Osteoblast (primary cell): ENCODE measurements around the gene MMP10. TPM values are rescaled to one million over a fixed set of nuclear protein-coding genes. Genes with fewer than 3 reads are reported as not detected.
A peak's percentile ranks its signal among the peaks of the same experiment; 100 is the strongest.

Experiments used
- DNase-seq: peaks from one replicate; pipeline ENCODE4 v3.0.0; 2011; ENCODE audit warnings: low spot score, mixed read lengths; ENCODE audit not compliant: insufficient read length; ENCODE audit errors: missing footprints
- H2AFZ ChIP-seq: 2 replicates; pipeline ENCODE4 v1.6.0; 2011; ENCODE audit warnings: mild to moderate bottlenecking, low read length
- H3K27ac ChIP-seq: 2 replicates; pipeline ENCODE4 v1.5.1; 2011; ENCODE audit warnings: mild to moderate bottlenecking, low read depth, low read length, moderate library complexity
- H3K27me3 ChIP-seq: 2 replicates; pipeline ENCODE4 v1.6.0; 2012; ENCODE audit warnings: mild to moderate bottlenecking, control low read depth, inconsistent platforms, low read length, moderate library complexity; ENCODE audit not compliant: insufficient read depth
- H3K36me3 ChIP-seq: 2 replicates; pipeline ENCODE4 v1.5.1; 2011; ENCODE audit warnings: mild to moderate bottlenecking, low read length, control low read depth, moderate library complexity; ENCODE audit not compliant: insufficient read depth
- H3K4me1 ChIP-seq: 2 replicates; pipeline ENCODE4 v1.5.1; 2011; ENCODE audit warnings: mild to moderate bottlenecking, low read length, control low read depth, moderate library complexity; ENCODE audit not compliant: insufficient read depth
- H3K4me2 ChIP-seq: 2 replicates; pipeline ENCODE4 v1.6.0; 2011; ENCODE audit warnings: mild to moderate bottlenecking, low read length; ENCODE audit not compliant: insufficient read depth
- H3K4me3 ChIP-seq: fragments of 200-600 bp; sonication (generic); 3 replicates; pipeline ENCODE4 v1.5.1; 2012; ENCODE audit warnings: mild to moderate bottlenecking, low read length, inconsistent platforms; ENCODE audit not compliant: insufficient read depth
- H3K79me2 ChIP-seq: 2 replicates; pipeline ENCODE4 v1.6.0; 2012; ENCODE audit warnings: mild to moderate bottlenecking, low read length, control low read depth, inconsistent platforms; ENCODE audit not compliant: insufficient read depth
- H3K9me3 ChIP-seq: 2 replicates; pipeline ENCODE4 v1.5.1; 2011; ENCODE audit warnings: low read depth, low read length, control low read depth
- H4K20me1 ChIP-seq: 2 replicates; pipeline ENCODE4 v1.6.0; 2012; ENCODE audit warnings: mild to moderate bottlenecking, low read length, control low read depth; ENCODE audit not compliant: insufficient read depth
- total RNA-seq: library from RNA; depleted of rRNA; stranded (reverse); fragments of >200 nt; gene quantifications from 2 replicates; pipeline ENCODE4 v1.2.3, GENCODE V29; 2012
- TF ChIP-seq, protein P1 (sequence below): IDR thresholded peaks from 2 replicates; pipeline ENCODE4 v1.5.1; 2011; ENCODE audit warnings: mild to moderate bottlenecking, low read depth, low read length, moderate library complexity; ENCODE audit errors: extremely low read depth

MMP10 gene
- total RNA-seq, 1 donor, result not detected

DNA sequence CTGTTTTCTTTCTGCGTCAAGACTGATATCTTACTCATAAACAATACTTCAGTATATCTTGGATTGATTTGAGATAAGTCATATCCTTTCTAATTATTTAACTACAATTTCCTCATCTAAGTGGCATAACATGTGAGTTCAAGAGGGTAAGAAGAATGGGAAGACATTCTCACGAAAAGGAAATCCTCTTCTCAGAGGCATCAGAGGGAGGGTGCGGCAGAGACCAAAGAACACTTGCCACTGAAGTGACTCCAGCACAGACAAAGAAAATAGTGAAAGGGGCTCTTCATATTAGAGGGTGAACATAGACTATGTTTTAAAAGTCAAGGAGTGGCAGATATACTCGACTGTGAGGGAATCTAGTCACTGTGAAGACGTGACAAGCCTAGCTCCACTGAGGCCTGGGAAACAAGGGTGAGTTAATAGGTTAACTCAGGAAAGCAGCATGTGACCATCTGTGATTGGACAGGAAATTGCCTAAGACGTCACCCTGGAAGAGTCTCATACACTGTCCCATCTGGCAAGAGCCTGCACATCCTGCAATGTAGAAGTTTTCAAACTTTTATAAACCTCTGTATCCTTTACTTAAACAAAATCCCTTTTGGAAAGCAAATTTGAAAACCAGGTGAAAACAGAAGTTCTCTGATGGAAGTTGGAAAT, 19.4 kb upstream of the MMP10 start:
- no peaks in the 10 kb centered on the region for H3K27me3 ChIP-seq
- H3K36me3 ChIP-seq, result no peaks in the 10 kb centered on the region
- peaks cover 8% of the 10 kb centered on the region for H3K4me1 ChIP-seq
- no peaks in the 10 kb centered on the region for H3K79me2 ChIP-seq
- H3K4me2 ChIP-seq, result no peak overlapping the region
- DNase-seq, result no peak
- H4K20me1 ChIP-seq, result no peaks in the 10 kb centered on the region
- H2AFZ ChIP-seq, result peak overlapping the region; percentile 17
- TF ChIP-seq, protein P1, sequence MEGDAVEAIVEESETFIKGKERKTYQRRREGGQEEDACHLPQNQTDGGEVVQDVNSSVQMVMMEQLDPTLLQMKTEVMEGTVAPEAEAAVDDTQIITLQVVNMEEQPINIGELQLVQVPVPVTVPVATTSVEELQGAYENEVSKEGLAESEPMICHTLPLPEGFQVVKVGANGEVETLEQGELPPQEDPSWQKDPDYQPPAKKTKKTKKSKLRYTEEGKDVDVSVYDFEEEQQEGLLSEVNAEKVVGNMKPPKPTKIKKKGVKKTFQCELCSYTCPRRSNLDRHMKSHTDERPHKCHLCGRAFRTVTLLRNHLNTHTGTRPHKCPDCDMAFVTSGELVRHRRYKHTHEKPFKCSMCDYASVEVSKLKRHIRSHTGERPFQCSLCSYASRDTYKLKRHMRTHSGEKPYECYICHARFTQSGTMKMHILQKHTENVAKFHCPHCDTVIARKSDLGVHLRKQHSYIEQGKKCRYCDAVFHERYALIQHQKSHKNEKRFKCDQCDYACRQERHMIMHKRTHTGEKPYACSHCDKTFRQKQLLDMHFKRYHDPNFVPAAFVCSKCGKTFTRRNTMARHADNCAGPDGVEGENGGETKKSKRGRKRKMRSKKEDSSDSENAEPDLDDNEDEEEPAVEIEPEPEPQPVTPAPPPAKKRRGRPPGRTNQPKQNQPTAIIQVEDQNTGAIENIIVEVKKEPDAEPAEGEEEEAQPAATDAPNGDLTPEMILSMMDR, result no peak
- H3K9me3 ChIP-seq, result no peaks in the 10 kb centered on the region
- no peak overlapping the region for H3K27ac ChIP-seq
- no peak overlapping the region for H3K4me3 ChIP-seq

- Histone ChIP-seq H4K20me1 (no peaks in the 10 kb centered on the region), H3K27me3 (no peaks in the 10 kb centered on the region), H3K4me3 (no peak within 1 kb of the TSS), H3K4me1 (peaks cover 8% of the 10 kb centered on the region), H3K79me2 (no peaks in the 10 kb centered on the region), H3K4me2 (no peak within 1 kb of the TSS), H3K36me3 (no peaks in the 10 kb centered on the region), H3K9me3 (no peaks in the 10 kb centered on the region), H3K27ac (no peak within 1 kb of the TSS), H2AFZ (no peak within 1 kb of the TSS)
- TF ChIP-seq, protein P1, result no peak
- peak; percentile 4 for DNase-seq
Observed at GRCh38 chr11:102798012-102798746, 17.8 kb upstream of the MMP10 start, which contains the start of gene MMP1. Gene MMP1, minus strand, starts transcription at chr11:102798160. Its CDS starts 68 bp downstream, at chr11:102798092.

- H2AFZ ChIP-seq, result no peak overlapping the region
- H3K27me3 ChIP-seq, result no peaks in the 10 kb centered on the region
- peak; percentile 11 for DNase-seq
- TF ChIP-seq, protein P1, result peak; percentile 60
- no peaks in the 10 kb centered on the region for H3K4me1 ChIP-seq
- no peaks in the 10 kb centered on the region for H4K20me1 ChIP-seq
- H3K27ac ChIP-seq, result no peak overlapping the region
- no peaks in the 10 kb centered on the region for H3K79me2 ChIP-seq
- no peak overlapping the region for H3K4me3 ChIP-seq
- H3K4me2 ChIP-seq, result no peak overlapping the region
- H3K36me3 ChIP-seq, result no peaks in the 10 kb centered on the region
- H3K9me3 ChIP-seq, result no peaks in the 10 kb centered on the region
Observed at GRCh38 chr11:102794382-102794781, 14.0 kb upstream of the MMP10 start.

DNA sequence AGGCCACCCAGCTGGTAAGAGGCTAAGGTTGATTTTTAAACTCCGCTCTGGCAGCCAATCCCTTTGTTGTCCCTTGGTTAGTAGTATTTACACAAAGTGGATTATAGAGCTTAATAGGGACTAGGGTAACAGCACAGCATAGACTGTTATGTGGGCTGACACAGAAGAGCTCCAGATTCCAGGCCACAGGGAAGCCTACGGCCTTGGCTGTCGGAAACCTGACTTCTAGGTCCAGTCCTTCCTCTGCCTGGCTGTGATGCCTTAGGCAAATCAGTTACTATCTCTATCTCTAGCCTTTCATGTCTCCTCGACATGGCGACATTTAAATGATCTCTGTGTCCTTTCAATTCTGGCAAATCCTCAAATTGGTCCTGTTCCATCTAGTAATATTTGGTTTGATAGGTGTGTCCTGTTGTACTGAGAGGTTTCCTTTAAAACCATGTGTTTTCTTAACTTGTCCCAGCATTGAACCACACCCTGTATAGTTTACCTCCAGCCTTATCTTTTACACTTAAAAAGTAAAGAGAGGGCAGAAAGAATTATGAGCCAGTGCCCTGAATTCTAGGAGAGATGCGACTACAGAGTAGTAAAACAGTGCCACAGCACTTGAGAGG, 13.4 kb upstream of the MMP10 start:
- Histone ChIP-seq H3K36me3 (no peaks in the 10 kb centered on the region), H4K20me1 (no peaks in the 10 kb centered on the region), H3K79me2 (no peaks in the 10 kb centered on the region), H3K4me2 (no peak overlapping the region), H3K27me3 (no peaks in the 10 kb centered on the region), H3K27ac (no peak overlapping the region), H3K4me3 (no peak overlapping the region), H3K9me3 (no peaks in the 10 kb centered on the region), H2AFZ (no peak overlapping the region), H3K4me1 (no peaks in the 10 kb centered on the region)
- TF ChIP-seq, protein P1, result no peak
- DNase-seq, result no peak
